Measurements from ENCODE around the gene LRP1B. TPM values are rescaled to one million over a fixed set of nuclear protein-coding genes. Genes with fewer than 3 reads are reported as not detected.

LRP1B gene
- total and polyA plus RNA-seq, 2 of the 8 experiments (the other 6 are each of a cell fraction or from before 2014, with no cell fraction given), result 0.03 TPM; not detected in 1

DNA sequence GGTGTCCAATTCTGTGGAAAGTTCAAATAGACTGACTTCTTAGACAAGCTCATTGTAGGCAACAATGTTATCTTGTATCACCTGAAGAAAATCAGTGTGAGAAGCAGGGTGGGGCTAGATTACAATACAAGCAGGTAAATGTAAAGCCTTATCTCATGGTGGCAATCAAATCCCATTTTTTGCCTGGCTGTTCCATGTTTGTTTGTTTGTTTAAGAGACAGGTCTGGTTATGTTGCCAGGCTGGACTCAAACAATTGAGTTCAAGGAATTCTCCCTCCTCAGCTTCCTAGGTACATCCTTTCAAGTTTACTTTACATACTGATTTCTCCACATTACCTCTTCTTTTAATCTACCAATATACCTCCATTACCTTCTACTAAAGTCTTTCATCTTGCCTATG is 464.6 kb downstream of the LRP1B start (continued):
- TF ChIP-seq, protein P1, sequence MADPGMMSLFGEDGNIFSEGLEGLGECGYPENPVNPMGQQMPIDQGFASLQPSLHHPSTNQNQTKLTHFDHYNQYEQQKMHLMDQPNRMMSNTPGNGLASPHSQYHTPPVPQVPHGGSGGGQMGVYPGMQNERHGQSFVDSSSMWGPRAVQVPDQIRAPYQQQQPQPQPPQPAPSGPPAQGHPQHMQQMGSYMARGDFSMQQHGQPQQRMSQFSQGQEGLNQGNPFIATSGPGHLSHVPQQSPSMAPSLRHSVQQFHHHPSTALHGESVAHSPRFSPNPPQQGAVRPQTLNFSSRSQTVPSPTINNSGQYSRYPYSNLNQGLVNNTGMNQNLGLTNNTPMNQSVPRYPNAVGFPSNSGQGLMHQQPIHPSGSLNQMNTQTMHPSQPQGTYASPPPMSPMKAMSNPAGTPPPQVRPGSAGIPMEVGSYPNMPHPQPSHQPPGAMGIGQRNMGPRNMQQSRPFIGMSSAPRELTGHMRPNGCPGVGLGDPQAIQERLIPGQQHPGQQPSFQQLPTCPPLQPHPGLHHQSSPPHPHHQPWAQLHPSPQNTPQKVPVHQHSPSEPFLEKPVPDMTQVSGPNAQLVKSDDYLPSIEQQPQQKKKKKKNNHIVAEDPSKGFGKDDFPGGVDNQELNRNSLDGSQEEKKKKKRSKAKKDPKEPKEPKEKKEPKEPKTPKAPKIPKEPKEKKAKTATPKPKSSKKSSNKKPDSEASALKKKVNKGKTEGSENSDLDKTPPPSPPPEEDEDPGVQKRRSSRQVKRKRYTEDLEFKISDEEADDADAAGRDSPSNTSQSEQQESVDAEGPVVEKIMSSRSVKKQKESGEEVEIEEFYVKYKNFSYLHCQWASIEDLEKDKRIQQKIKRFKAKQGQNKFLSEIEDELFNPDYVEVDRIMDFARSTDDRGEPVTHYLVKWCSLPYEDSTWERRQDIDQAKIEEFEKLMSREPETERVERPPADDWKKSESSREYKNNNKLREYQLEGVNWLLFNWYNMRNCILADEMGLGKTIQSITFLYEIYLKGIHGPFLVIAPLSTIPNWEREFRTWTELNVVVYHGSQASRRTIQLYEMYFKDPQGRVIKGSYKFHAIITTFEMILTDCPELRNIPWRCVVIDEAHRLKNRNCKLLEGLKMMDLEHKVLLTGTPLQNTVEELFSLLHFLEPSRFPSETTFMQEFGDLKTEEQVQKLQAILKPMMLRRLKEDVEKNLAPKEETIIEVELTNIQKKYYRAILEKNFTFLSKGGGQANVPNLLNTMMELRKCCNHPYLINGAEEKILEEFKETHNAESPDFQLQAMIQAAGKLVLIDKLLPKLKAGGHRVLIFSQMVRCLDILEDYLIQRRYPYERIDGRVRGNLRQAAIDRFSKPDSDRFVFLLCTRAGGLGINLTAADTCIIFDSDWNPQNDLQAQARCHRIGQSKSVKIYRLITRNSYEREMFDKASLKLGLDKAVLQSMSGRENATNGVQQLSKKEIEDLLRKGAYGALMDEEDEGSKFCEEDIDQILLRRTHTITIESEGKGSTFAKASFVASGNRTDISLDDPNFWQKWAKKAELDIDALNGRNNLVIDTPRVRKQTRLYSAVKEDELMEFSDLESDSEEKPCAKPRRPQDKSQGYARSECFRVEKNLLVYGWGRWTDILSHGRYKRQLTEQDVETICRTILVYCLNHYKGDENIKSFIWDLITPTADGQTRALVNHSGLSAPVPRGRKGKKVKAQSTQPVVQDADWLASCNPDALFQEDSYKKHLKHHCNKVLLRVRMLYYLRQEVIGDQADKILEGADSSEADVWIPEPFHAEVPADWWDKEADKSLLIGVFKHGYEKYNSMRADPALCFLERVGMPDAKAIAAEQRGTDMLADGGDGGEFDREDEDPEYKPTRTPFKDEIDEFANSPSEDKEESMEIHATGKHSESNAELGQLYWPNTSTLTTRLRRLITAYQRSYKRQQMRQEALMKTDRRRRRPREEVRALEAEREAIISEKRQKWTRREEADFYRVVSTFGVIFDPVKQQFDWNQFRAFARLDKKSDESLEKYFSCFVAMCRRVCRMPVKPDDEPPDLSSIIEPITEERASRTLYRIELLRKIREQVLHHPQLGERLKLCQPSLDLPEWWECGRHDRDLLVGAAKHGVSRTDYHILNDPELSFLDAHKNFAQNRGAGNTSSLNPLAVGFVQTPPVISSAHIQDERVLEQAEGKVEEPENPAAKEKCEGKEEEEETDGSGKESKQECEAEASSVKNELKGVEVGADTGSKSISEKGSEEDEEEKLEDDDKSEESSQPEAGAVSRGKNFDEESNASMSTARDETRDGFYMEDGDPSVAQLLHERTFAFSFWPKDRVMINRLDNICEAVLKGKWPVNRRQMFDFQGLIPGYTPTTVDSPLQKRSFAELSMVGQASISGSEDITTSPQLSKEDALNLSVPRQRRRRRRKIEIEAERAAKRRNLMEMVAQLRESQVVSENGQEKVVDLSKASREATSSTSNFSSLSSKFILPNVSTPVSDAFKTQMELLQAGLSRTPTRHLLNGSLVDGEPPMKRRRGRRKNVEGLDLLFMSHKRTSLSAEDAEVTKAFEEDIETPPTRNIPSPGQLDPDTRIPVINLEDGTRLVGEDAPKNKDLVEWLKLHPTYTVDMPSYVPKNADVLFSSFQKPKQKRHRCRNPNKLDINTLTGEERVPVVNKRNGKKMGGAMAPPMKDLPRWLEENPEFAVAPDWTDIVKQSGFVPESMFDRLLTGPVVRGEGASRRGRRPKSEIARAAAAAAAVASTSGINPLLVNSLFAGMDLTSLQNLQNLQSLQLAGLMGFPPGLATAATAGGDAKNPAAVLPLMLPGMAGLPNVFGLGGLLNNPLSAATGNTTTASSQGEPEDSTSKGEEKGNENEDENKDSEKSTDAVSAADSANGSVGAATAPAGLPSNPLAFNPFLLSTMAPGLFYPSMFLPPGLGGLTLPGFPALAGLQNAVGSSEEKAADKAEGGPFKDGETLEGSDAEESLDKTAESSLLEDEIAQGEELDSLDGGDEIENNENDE (IDR thresholded peaks at IDR 0.05; ENCODE audit: insufficient replicate concordance, low read length), result no peak
- TF ChIP-seq JUN (IDR thresholded peaks at IDR 0.05; ENCODE audit: low read depth, low read length) (no peak), POLR2AphosphoS5 (IDR thresholded peaks at IDR 0.05; ENCODE audit: low read depth, low read length) (no peak), CBX8 (IDR thresholded peaks at IDR 0.05; ENCODE audit: borderline replicate concordance, low read depth, low read length) (no peak), RNF2 (IDR thresholded peaks at IDR 0.05; ENCODE audit: borderline replicate concordance, low read depth, low read length, missing control alignments, poor library complexity, severe bottlenecking) (no peak), CBX5 (IDR thresholded peaks at IDR 0.05; ENCODE audit: low read depth, low read length) (no peak), RAD21 (IDR thresholded peaks at IDR 0.05 in 1 of 2, conservative IDR thresholded peaks at IDR 0.05 in 1 of 2; ENCODE audit: low read depth in 2 of 2, low read length in 2 of 2) (no peak)

All from H1 (cell line).